Subcutaneous adipose tissue (tissue), 4 donors: Measurements from ENCODE around the gene S1PR5. TPM values are rescaled to one million over a fixed set of nuclear protein-coding genes. Genes with fewer than 3 reads are reported as not detected.

Experiments used
- total RNA-seq, 4 donors: library from RNA; depleted of rRNA; stranded (reverse); fragments of >200 nt; gene quantifications; one replicate each; pipeline ENCODE4 v1.1.0, GENCODE V29; 2016
- TF ChIP-seq, protein P1 (sequence below): fragments of 450-650 bp; IDR thresholded peaks from one replicate; pipeline ENCODE4 v1.5.1; 2016; ENCODE audit warnings: low read depth, mild to moderate bottlenecking, control low read depth, antibody characterized with exemption, moderate library complexity

The S1PR5 gene, protein sequence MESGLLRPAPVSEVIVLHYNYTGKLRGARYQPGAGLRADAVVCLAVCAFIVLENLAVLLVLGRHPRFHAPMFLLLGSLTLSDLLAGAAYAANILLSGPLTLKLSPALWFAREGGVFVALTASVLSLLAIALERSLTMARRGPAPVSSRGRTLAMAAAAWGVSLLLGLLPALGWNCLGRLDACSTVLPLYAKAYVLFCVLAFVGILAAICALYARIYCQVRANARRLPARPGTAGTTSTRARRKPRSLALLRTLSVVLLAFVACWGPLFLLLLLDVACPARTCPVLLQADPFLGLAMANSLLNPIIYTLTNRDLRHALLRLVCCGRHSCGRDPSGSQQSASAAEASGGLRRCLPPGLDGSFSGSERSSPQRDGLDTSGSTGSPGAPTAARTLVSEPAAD
- under 1 TPM in 2 of 4 donors, not detected in 2; 0.17 to 0.65 TPM for total RNA-seq

DNA sequence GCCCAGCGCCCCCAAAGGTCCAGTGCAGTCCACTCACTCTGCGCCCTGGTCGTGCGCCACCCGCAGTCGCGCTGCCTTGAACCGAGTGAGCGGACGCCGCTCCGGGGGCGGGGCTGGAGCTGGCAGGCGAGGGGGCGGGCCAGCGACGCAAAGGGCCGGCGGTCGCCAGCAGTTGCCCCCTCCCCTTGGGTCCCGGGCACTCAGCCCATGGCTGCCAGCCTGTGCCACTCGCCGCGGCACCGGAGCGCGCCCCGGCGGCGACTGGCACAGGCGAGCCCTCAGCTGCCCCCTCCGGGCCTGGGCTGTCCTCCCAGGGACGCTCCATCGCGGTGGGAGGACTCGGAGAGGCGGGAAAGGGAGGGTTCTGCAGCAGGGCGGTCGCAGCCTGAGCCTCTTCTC is at the start of gene S1PR5:
Gene S1PR5, minus strand, starts transcription at position 87 of the 399 bp plus-strand sequence. CDS start 2,436 bp downstream, outside the sequence.
- TF ChIP-seq, protein P1, sequence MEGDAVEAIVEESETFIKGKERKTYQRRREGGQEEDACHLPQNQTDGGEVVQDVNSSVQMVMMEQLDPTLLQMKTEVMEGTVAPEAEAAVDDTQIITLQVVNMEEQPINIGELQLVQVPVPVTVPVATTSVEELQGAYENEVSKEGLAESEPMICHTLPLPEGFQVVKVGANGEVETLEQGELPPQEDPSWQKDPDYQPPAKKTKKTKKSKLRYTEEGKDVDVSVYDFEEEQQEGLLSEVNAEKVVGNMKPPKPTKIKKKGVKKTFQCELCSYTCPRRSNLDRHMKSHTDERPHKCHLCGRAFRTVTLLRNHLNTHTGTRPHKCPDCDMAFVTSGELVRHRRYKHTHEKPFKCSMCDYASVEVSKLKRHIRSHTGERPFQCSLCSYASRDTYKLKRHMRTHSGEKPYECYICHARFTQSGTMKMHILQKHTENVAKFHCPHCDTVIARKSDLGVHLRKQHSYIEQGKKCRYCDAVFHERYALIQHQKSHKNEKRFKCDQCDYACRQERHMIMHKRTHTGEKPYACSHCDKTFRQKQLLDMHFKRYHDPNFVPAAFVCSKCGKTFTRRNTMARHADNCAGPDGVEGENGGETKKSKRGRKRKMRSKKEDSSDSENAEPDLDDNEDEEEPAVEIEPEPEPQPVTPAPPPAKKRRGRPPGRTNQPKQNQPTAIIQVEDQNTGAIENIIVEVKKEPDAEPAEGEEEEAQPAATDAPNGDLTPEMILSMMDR = no peak

DNA sequence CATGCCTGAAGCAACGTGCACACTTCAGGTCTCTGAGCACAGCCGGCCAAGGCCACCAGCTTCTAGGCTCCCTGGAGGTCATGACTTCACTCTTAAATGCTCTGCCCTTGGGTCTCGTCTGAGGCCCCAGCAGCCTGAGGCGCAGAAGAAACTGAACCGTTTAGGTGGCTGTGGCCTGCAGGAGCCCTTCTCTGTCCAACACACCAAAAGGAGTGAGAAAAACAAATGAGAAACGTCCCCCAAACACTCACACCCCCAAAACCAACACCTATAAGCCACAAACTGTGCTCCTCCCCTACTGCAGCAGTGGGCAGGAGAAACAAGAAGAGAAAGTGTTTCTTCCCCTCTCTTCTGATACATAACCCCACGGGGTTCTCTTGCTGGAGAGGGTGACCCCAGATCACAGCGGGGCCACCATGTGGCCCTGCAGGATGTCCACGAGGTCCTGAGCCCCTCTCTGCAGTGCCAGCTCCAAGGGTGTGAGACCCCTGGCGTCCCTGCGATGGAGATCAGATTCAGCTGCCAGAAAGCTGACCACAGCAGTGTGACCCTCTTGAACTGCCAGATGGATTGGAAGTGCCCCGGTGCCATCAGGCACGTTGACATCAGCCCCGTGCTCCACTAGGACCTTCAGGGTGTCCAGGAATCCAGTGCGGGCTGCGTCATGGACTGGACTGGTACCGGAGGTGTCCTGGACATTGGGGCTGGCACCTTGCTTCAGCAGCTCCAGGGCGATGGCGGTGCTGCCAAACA is 49.6 kb upstream of the S1PR5 start:
- TF ChIP-seq, protein P1 = no peak

DNA sequence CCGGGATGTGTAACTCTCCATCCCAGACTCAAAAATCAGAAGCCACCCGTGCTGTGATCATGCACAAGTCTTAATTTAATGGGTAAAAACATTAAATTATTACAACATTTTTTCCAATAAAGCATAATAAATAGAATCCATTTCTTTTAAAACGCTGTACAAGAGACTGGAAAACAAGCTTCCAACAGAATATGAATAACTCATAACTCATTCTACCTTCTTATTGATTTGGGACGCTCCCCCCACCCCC is 49.1 kb upstream of the S1PR5 start:
- TF ChIP-seq, protein P1 = no peak

DNA sequence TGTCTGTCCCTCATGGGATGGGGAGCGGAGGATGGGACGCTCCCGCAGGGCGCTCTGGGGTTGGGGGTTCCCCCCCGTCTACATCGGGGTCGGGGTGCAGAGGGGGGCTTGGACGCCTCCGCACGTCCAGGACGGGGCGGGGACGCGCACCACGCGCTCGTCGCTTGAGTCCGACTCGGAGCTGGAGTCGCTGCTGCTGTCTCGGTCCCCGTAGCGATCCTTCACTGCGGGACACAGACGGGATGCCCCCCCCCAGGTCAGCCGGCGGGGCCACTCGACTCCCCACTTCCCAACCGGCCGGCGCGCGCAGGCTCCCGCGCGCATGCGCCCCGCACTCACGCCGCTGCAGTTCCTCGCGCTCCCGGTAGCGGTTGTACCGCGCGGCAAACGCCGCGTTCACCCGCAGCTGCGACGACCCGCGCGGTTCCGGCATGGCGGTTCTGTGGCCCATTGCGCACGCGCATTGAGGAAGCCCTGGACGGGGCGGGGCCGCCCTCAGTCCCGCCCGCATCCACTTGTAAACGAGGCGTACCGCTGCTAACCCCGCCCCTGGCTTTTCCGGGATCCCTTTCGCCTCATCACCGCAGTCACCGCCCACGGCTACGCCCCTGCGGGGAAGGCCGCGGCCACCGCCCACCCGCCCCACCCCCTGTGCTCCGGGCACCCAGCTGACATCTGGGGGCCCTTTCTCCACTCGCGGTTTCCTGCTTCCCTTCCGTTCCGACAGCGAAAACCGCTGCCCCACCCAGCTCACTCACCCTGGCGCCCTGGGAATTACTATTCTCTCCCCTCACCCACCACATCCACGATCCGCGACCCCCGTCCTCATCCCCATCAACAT is 48.5 kb upstream of the S1PR5 start, which contains the start of gene KRI1:
Gene KRI1, minus strand, starts transcription at position 444 of the 841 bp plus-strand sequence. Its CDS starts 11 bp downstream, at position 433.
- TF ChIP-seq, protein P1 = no peak

DNA sequence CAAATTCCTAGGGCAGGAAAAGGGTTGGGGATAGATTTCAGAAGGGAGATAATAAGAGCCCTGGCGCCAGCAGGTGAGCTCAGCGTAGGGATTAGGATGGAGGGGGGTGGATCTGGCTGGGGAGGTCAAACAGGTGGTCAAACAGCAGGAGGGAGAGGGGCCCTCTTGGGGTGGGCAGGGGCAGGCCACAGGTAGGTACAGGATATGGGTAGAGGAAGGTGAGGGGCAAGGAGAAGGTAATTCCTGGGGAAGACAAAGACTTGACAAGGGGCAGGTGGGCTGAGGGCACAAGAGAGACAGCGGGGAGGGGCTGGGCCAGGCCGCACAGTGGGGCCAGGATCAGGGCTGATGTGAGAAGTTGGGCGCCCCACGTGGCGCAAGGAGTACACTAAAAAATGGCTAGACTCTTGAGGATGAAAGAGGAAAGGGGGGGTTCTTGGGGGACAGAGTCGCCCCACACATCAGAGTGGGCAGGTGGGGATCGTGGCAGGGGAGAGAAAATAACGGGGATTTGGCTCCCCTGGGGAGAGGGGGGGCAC is 47.9 kb upstream of the S1PR5 start:
- TF ChIP-seq, protein P1 = no peak

DNA sequence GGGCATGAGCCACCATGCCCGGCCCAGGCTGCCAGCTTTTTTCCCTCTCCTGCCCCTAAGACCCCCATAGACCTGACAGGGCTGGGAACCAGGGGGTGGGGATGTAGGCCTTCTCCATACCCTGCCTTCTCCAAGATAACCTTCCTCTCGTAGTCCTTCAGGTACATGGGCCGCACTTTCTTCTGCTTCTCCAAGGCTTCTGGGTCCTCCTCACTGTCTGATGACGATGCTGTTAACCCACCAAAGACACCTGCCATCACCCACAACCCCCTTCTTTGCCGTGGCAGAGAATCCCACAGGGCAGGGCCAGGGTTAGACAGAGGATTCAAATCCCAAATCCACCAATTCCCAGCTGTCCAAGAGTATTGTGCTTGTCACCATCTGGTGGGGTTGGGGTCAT is 45.4 kb upstream of the S1PR5 start:
- TF ChIP-seq, protein P1 = no peak
